HG03159 (cell line): Measurements from ENCODE around the gene RAB5A.
"Not testable (repeated sequence)": the region's sequence is repeated elsewhere in the genome, so short reads cannot be mapped to it uniquely, and the experiment has no call there.

Source experiments
- ATAC-seq: cut with Tn5 transposase; IDR thresholded peaks from one replicate; pipeline ENCODE4 v1.9.1; 2021; ENCODE audit warnings: mild to moderate bottlenecking, moderate library complexity; ENCODE audit not compliant: unreplicated experiment

RAB5A gene

GRCh38 chr3:20022954-20023622, 76.2 kb downstream of the RAB5A start:
- ATAC-seq: no peak

GRCh38 chr3:20023623-20024405, 76.9 kb downstream of the RAB5A start:
- ATAC-seq: no peak

GRCh38 chr3:20027136-20027535, 80.2 kb downstream of the RAB5A start:
- ATAC-seq: no peak

- no peak for ATAC-seq
These were observed 82.0 kb downstream of the RAB5A start for GRCh38 chr3:20028905-20029331.

- not testable (repeated sequence) for ATAC-seq
These were observed 85.0 kb downstream of the RAB5A start for GRCh38 chr3:20031939-20032338.
